Glutamatergic neuron (in vitro differentiated cells): ENCODE results near the gene SHROOM3. TPM values are rescaled to one million over a fixed set of nuclear protein-coding genes. Genes with fewer than 3 reads are reported as not detected.

Source experiments
- DNase-seq: peaks from one replicate; pipeline ENCODE4 v3.0.0; 2022
- H3K27ac Mint-ChIP-seq: one replicate; pipeline ENCODE4 v1.8.0; 2020; ENCODE audit warnings: mild to moderate bottlenecking, mixed read lengths, inconsistent platforms; ENCODE audit not compliant: unreplicated experiment
- H3K27me3 Mint-ChIP-seq: one replicate; pipeline ENCODE4 v1.8.0; 2020; ENCODE audit warnings: mild to moderate bottlenecking, moderate library complexity, mixed read lengths, inconsistent platforms; ENCODE audit not compliant: unreplicated experiment
- H3K36me3 Mint-ChIP-seq: one replicate; pipeline ENCODE4 v1.8.0; 2020; ENCODE audit warnings: mild to moderate bottlenecking, mixed read lengths, inconsistent platforms; ENCODE audit not compliant: unreplicated experiment
- H3K4me1 Mint-ChIP-seq: one replicate; pipeline ENCODE4 v1.8.0; 2020; ENCODE audit warnings: mild to moderate bottlenecking, low read depth, mixed read lengths, inconsistent platforms; ENCODE audit not compliant: unreplicated experiment
- H3K4me3 Mint-ChIP-seq: one replicate; pipeline ENCODE4 v1.8.0; 2020; ENCODE audit warnings: mild to moderate bottlenecking, mixed read lengths, inconsistent platforms; ENCODE audit not compliant: unreplicated experiment
- H3K9me3 Mint-ChIP-seq: one replicate; pipeline ENCODE4 v1.8.0; 2020; ENCODE audit warnings: mild to moderate bottlenecking, moderate library complexity, mixed read lengths, inconsistent platforms; ENCODE audit not compliant: unreplicated experiment
- total RNA-seq: library from RNA; stranded (reverse); fragmentation: NEBNext Ultra II Directional; extraction: Animal tissue kit (Norgen Biotek cat#: 25700); gene quantifications from one replicate; pipeline ENCODE4 v1.2.1, GENCODE V29; 2021; ENCODE audit not compliant: unreplicated experiment
- TF ChIP-seq, protein P1 (sequence below): fragments of 200-600 bp; sonication (generic); IDR thresholded peaks from one replicate; pipeline ENCODE4 v1.5.0; 2021; ENCODE audit not compliant: partially characterized antibody, unreplicated experiment

SHROOM3 gene
- total RNA-seq, 1 donor from 2014 or later: 1.9 TPM

GRCh38 chr4:76644831-76645485, 209.9 kb downstream of the SHROOM3 start:
- peaks cover under 1% of the 10 kb centered on the region for H3K9me3 Mint-ChIP-seq

GRCh38 chr4:76649086-76649485, 214.1 kb downstream of the SHROOM3 start:
- H3K36me3 Mint-ChIP-seq: no peaks in the 10 kb centered on the region
- no peaks in the 10 kb centered on the region for H3K9me3 Mint-ChIP-seq
- H3K27me3 Mint-ChIP-seq: peaks cover 3% of the 10 kb centered on the region
- H3K4me1 Mint-ChIP-seq: no peaks in the 10 kb centered on the region
- no peak for DNase-seq
- TF ChIP-seq, protein P1, sequence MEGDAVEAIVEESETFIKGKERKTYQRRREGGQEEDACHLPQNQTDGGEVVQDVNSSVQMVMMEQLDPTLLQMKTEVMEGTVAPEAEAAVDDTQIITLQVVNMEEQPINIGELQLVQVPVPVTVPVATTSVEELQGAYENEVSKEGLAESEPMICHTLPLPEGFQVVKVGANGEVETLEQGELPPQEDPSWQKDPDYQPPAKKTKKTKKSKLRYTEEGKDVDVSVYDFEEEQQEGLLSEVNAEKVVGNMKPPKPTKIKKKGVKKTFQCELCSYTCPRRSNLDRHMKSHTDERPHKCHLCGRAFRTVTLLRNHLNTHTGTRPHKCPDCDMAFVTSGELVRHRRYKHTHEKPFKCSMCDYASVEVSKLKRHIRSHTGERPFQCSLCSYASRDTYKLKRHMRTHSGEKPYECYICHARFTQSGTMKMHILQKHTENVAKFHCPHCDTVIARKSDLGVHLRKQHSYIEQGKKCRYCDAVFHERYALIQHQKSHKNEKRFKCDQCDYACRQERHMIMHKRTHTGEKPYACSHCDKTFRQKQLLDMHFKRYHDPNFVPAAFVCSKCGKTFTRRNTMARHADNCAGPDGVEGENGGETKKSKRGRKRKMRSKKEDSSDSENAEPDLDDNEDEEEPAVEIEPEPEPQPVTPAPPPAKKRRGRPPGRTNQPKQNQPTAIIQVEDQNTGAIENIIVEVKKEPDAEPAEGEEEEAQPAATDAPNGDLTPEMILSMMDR: no peak
- H3K4me3 Mint-ChIP-seq: no peak overlapping the region
- H3K27ac Mint-ChIP-seq: no peak overlapping the region

More at GRCh38 chr4:76644831-76645485, 209.9 kb downstream of the SHROOM3 start:
- H3K36me3 Mint-ChIP-seq: no peaks in the 10 kb centered on the region
- H3K27ac Mint-ChIP-seq: no peak overlapping the region
- H3K4me3 Mint-ChIP-seq: no peak overlapping the region
- DNase-seq: no peak
- H3K4me1 Mint-ChIP-seq: no peaks in the 10 kb centered on the region
- peaks cover 4% of the 10 kb centered on the region for H3K27me3 Mint-ChIP-seq
- TF ChIP-seq, protein P1: no peak

- no peaks in the 10 kb centered on the region for H3K36me3 Mint-ChIP-seq
- no peaks in the 10 kb centered on the region for H3K9me3 Mint-ChIP-seq
- no peak for DNase-seq
- H3K4me3 Mint-ChIP-seq: no peak overlapping the region
- H3K27me3 Mint-ChIP-seq: peaks cover 3% of the 10 kb centered on the region
- H3K27ac Mint-ChIP-seq: no peak overlapping the region
- TF ChIP-seq, protein P1: no peak
- H3K4me1 Mint-ChIP-seq: no peaks in the 10 kb centered on the region
Observed at GRCh38 chr4:76651616-76652015, 216.6 kb downstream of the SHROOM3 start.

DNA sequence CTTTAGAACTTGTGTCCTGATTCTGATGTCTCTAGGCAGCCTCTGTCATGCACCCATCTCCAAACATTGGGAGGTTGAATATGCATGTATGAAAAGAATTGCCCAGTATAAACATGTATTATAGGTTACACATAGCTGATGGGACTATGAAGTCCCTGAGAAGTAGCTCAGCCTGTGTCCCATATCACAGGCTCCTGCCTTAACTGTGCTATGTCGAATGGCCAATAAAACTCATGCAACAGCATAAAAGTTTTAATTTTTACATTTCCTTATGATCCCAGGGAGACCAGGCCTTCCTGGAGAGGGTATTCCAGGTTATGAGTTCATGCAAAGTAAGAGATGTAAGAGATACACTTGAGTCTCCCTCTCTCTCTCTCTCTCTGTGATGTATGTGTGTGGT, 217.4 kb downstream of the SHROOM3 start:
- H3K4me1 Mint-ChIP-seq: no peaks in the 10 kb centered on the region

GRCh38 chr4:76654084-76654483, 219.1 kb downstream of the SHROOM3 start:
- Mint-ChIP-seq H3K4me3 (no peak overlapping the region), H3K9me3 (no peaks in the 10 kb centered on the region), H3K27ac (no peak overlapping the region), H3K36me3 (no peaks in the 10 kb centered on the region), H3K4me1 (no peaks in the 10 kb centered on the region), H3K27me3 (peaks cover 3% of the 10 kb centered on the region)
- TF ChIP-seq, protein P1: no peak
- DNase-seq: no peak

More for the DNA sequence above, 217.4 kb downstream of the SHROOM3 start:
- Mint-ChIP-seq H3K4me3 (no peak overlapping the region), H3K36me3 (no peaks in the 10 kb centered on the region), H3K27me3 (peaks cover 3% of the 10 kb centered on the region), H3K9me3 (no peaks in the 10 kb centered on the region), H3K27ac (no peak overlapping the region)
- TF ChIP-seq, protein P1: no peak
- DNase-seq: no peak
